RWPE2 (cell line): ENCODE results near the gene NCAM1.

Experiments used
- ATAC-seq: fragments of 200-7000 bp; cut with Tn5 transposase; 3 replicates; pipeline ENCODE4 v1.9.1; 2021; ENCODE audit warnings: low read depth
- DNase-seq: peaks from one replicate; pipeline ENCODE4 v3.0.0-alpha.2; 2020; ENCODE audit warnings: low spot score
- H3K27ac ChIP-seq: fragments of 450-650 bp; 2 replicates; pipeline ENCODE4 v1.5.1; 2017; ENCODE audit warnings: mild to moderate bottlenecking; ENCODE audit not compliant: poor library complexity, severe bottlenecking
- H3K27me3 ChIP-seq: fragments of 250-450 bp; sonication (Bioruptor Pico); 2 replicates; pipeline ENCODE4 v1.5.1; 2021; ENCODE audit warnings: mild to moderate bottlenecking, moderate library complexity; ENCODE audit not compliant: insufficient read depth, poor library complexity, severe bottlenecking
- H3K36me3 ChIP-seq: fragments of 250-450 bp; sonication (Bioruptor Pico); 2 replicates; pipeline ENCODE4 v1.5.1; 2020; ENCODE audit warnings: low read depth, mild to moderate bottlenecking, moderate library complexity
- H3K4me1 ChIP-seq: fragments of 250-450 bp; sonication (Bioruptor Pico); 2 replicates; pipeline ENCODE4 v1.5.1; 2021; ENCODE audit warnings: mild to moderate bottlenecking, moderate library complexity; ENCODE audit not compliant: insufficient read depth, poor library complexity, severe bottlenecking
- H3K4me3 ChIP-seq: fragments of 250-450 bp; sonication (Bioruptor Pico); 2 replicates; pipeline ENCODE4 v1.5.1; 2021; ENCODE audit warnings: mild to moderate bottlenecking, moderate library complexity; ENCODE audit not compliant: severe bottlenecking
- H3K9me3 ChIP-seq: fragments of 250-450 bp; sonication (Bioruptor Pico); 2 replicates; pipeline ENCODE4 v1.5.1; 2021; ENCODE audit warnings: mild to moderate bottlenecking, moderate library complexity; ENCODE audit not compliant: severe bottlenecking
- TF ChIP-seq, protein P1 (sequence below): fragments of 450-650 bp; IDR thresholded peaks from one replicate; pipeline ENCODE4 v1.5.1; 2017; ENCODE audit warnings: mild to moderate bottlenecking, moderate library complexity; ENCODE audit not compliant: poor library complexity, severe bottlenecking

Gene NCAM1

GRCh38 chr11:113148076-113148475 is 186.9 kb downstream of the NCAM1 start:
- no peak overlapping the region for H3K27ac ChIP-seq
- no peaks in the 10 kb centered on the region for H3K4me1 ChIP-seq
- H3K27me3 ChIP-seq, result peaks cover 4% of the 10 kb centered on the region
- H3K4me3 ChIP-seq, result no peak overlapping the region
- DNase-seq, result no peak
- no peak for ATAC-seq
- no peaks in the 10 kb centered on the region for H3K9me3 ChIP-seq
- TF ChIP-seq, protein P1, sequence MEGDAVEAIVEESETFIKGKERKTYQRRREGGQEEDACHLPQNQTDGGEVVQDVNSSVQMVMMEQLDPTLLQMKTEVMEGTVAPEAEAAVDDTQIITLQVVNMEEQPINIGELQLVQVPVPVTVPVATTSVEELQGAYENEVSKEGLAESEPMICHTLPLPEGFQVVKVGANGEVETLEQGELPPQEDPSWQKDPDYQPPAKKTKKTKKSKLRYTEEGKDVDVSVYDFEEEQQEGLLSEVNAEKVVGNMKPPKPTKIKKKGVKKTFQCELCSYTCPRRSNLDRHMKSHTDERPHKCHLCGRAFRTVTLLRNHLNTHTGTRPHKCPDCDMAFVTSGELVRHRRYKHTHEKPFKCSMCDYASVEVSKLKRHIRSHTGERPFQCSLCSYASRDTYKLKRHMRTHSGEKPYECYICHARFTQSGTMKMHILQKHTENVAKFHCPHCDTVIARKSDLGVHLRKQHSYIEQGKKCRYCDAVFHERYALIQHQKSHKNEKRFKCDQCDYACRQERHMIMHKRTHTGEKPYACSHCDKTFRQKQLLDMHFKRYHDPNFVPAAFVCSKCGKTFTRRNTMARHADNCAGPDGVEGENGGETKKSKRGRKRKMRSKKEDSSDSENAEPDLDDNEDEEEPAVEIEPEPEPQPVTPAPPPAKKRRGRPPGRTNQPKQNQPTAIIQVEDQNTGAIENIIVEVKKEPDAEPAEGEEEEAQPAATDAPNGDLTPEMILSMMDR, result no peak
- no peaks in the 10 kb centered on the region for H3K36me3 ChIP-seq

DNA sequence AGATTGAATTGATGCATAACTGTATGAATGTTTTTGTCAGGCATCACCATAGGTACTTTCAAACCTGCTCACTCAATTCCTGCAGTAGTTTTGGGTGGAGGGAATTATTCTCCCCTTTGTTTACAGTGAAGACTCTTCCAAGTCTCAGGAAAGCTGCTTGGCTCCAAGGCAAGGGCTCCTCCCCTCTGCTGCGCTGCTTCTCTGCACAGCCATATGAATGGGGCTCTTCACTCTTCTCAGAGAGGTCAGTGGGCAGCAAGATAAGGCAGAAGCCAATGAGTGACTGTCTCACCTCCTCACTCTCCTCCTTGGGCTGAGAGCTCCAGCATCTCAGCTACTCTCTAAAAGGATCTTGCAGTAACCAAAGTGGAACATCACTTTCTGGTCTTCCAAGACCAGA is 187.4 kb downstream of the NCAM1 start:
- H3K36me3 ChIP-seq, result no peaks in the 10 kb centered on the region
- H3K4me1 ChIP-seq, result no peaks in the 10 kb centered on the region
- no peak overlapping the region for H3K27ac ChIP-seq
- H3K4me3 ChIP-seq, result no peak overlapping the region
- DNase-seq (no peak), ATAC-seq (no peak)
- H3K27me3 ChIP-seq, result peaks cover 4% of the 10 kb centered on the region
- no peaks in the 10 kb centered on the region for H3K9me3 ChIP-seq
- TF ChIP-seq, protein P1, result no peak

GRCh38 chr11:113151521-113151920 is 190.3 kb downstream of the NCAM1 start:
- TF ChIP-seq, protein P1, result no peak
- DNase-seq (no peak), ATAC-seq (no peak)
- H3K4me3 ChIP-seq, result no peak overlapping the region
- H3K4me1 ChIP-seq, result no peaks in the 10 kb centered on the region
- H3K9me3 ChIP-seq, result no peaks in the 10 kb centered on the region
- peaks cover 4% of the 10 kb centered on the region for H3K27me3 ChIP-seq
- H3K36me3 ChIP-seq, result no peaks in the 10 kb centered on the region
- no peak overlapping the region for H3K27ac ChIP-seq

DNA sequence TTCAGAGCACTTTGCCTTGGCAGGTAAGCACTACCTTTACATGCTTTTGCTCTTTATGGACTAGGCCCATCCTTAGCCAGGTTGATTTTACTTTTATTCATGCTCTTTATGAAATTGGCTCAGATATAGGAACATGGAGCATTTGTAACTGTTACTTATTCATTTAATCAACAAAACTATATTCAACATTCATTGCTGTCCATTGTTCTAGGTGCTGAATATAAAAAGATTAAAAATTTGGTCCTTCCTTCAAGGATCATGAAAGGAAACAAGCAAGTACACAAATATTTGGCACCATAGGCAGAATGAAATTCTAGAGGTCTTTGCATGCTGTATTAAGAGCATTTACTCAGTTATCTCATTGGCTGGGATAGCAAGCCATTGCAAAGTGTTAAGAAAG is 191.3 kb downstream of the NCAM1 start:
- ATAC-seq, result no peak
- TF ChIP-seq, protein P1, result no peak
- H3K27ac ChIP-seq, result no peak overlapping the region
- no peaks in the 10 kb centered on the region for H3K36me3 ChIP-seq
- H3K4me3 ChIP-seq, result no peak overlapping the region
- no peaks in the 10 kb centered on the region for H3K9me3 ChIP-seq
- H3K27me3 ChIP-seq, result peaks cover 4% of the 10 kb centered on the region
- DNase-seq, result no peak
- no peaks in the 10 kb centered on the region for H3K4me1 ChIP-seq

GRCh38 chr11:113153847-113154246 is 192.6 kb downstream of the NCAM1 start:
- no peak for DNase-seq

More at GRCh38 chr11:113153847-113154246, 192.6 kb downstream of the NCAM1 start:
- Histone ChIP-seq H3K27me3 (peaks cover 4% of the 10 kb centered on the region), H3K27ac (no peak overlapping the region), H3K4me1 (no peaks in the 10 kb centered on the region), H3K9me3 (no peaks in the 10 kb centered on the region), H3K4me3 (no peak overlapping the region), H3K36me3 (no peaks in the 10 kb centered on the region)
- ATAC-seq, result no peak
- TF ChIP-seq, protein P1, result no peak
